MM.1S (cell line): ENCODE measurements around the gene HOMER2.

Experiments
- EZH2 ChIP-seq: fragments of 300-600 bp; sonication (generic); optimal IDR thresholded peaks from 2 replicates; pipeline ENCODE3; 2017; ENCODE audit warnings: low read depth, mild to moderate bottlenecking, antibody characterized with exemption, low read length, mixed read lengths
- EZH2phosphoT487 ChIP-seq: fragments of 300-600 bp; sonication (generic); IDR thresholded peaks from 2 replicates; pipeline ENCODE4 v1.6.1; 2018; ENCODE audit warnings: antibody characterized with exemption, low read length
- TF ChIP-seq, protein P1 (sequence below): fragments of 300-600 bp; sonication (generic); IDR thresholded peaks from 2 replicates; pipeline ENCODE4 v1.5.1; 2016; ENCODE audit warnings: antibody characterized with exemption, low read length, mixed read lengths

GRCh38 chr15:82852941-82853561, 99.5 kb downstream of the HOMER2 start:
- TF ChIP-seq, protein P1, sequence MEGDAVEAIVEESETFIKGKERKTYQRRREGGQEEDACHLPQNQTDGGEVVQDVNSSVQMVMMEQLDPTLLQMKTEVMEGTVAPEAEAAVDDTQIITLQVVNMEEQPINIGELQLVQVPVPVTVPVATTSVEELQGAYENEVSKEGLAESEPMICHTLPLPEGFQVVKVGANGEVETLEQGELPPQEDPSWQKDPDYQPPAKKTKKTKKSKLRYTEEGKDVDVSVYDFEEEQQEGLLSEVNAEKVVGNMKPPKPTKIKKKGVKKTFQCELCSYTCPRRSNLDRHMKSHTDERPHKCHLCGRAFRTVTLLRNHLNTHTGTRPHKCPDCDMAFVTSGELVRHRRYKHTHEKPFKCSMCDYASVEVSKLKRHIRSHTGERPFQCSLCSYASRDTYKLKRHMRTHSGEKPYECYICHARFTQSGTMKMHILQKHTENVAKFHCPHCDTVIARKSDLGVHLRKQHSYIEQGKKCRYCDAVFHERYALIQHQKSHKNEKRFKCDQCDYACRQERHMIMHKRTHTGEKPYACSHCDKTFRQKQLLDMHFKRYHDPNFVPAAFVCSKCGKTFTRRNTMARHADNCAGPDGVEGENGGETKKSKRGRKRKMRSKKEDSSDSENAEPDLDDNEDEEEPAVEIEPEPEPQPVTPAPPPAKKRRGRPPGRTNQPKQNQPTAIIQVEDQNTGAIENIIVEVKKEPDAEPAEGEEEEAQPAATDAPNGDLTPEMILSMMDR: no peak
- TF ChIP-seq EZH2 (no peak), EZH2phosphoT487 (no peak)
